Naive thymus-derived CD4-positive, alpha-beta T cell (primary cell): ENCODE results near the gene TAF6. TPM values are rescaled to one million over a fixed set of nuclear protein-coding genes. Genes with fewer than 3 reads are reported as not detected.
A peak's percentile ranks its signal among the peaks of the same experiment; 100 is the strongest.

Experiments used
- ATAC-seq: fragments of 150-1000 bp; cut with Tn5 transposase; 2 replicates; pipeline ENCODE4 v1.10.0; 2021; ENCODE audit warnings: mild to moderate bottlenecking, moderate library complexity
- CTCF ChIA-PET: fragments of 350-600 bp; sonication (Branson Sonifier 250); formaldehyde crosslinking; loops from one replicate; lab custom pipeline; 2021; ENCODE audit warnings: antibody characterized with exemption; lab: Charles Lee
- POLR2A ChIA-PET: fragments of 350-600 bp; sonication (Branson Sonifier 250); formaldehyde crosslinking; loops from one replicate; lab custom pipeline; 2021; ENCODE audit warnings: antibody characterized with exemption, inconsistent platforms; lab: Charles Lee
- DNase-seq, 9 donors: peaks; one replicate each; pipeline versions ENCODE4 v3.0.0 to v3.0.0-alpha.2; 2020 to 2022; ENCODE audit warnings: mixed read lengths in 1 of 9
- H3K27ac ChIP-seq: one replicate; pipeline ENCODE4 v1.7.0; 2013; ENCODE audit warnings: mild to moderate bottlenecking, low read depth, low read length, moderate library complexity
- H3K27me3 ChIP-seq, 2 donors: one replicate each; pipeline ENCODE4 v1.7.0; 2013; ENCODE audit warnings: low read length in 2 of 2, mild to moderate bottlenecking in 2 of 2, moderate library complexity in 2 of 2; ENCODE audit not compliant: control insufficient read depth in 2 of 2, insufficient read depth in 2 of 2
- H3K36me3 ChIP-seq, 3 experiments: 1 replicate in 2 of 3; 2 replicates in 1 of 3; pipeline ENCODE4 v1.7.0; 2013; ENCODE audit warnings: low read length in 3 of 3, mild to moderate bottlenecking in 3 of 3, moderate library complexity in 1 of 3; ENCODE audit not compliant: insufficient read depth in 3 of 3, control insufficient read depth in 2 of 3
- H3K4me1 ChIP-seq, 2 donors: one replicate each; pipeline ENCODE4 v1.7.0; 2013; ENCODE audit warnings: low read length in 2 of 2, mild to moderate bottlenecking in 2 of 2, moderate library complexity in 1 of 2; ENCODE audit not compliant: control insufficient read depth in 2 of 2, insufficient read depth in 2 of 2
- H3K4me3 ChIP-seq: 2 replicates; pipeline ENCODE4 v1.7.0; 2013; ENCODE audit warnings: mild to moderate bottlenecking, low read length
- H3K9me3 ChIP-seq, 3 experiments: 1 replicate in 2 of 3; 2 replicates in 1 of 3; pipeline ENCODE4 v1.7.0; 2013; ENCODE audit warnings: low read length in 3 of 3; ENCODE audit not compliant: control insufficient read depth in 2 of 3
- H3K27ac Mint-ChIP-seq, 9 donors: one replicate each; pipeline ENCODE4 v1.8.0; 2020 to 2022; ENCODE audit warnings: mixed read lengths in 9 of 9, mild to moderate bottlenecking in 8 of 9, moderate library complexity in 5 of 9, inconsistent platforms in 2 of 9
- H3K27me3 Mint-ChIP-seq, 5 donors: one replicate each; pipeline ENCODE4 v1.8.0; 2021 to 2022; ENCODE audit warnings: mixed read lengths in 5 of 5, mild to moderate bottlenecking in 1 of 5
- H3K36me3 Mint-ChIP-seq, 5 donors: one replicate each; pipeline ENCODE4 v1.8.0; 2020 to 2022; ENCODE audit warnings: mixed read lengths in 5 of 5, mild to moderate bottlenecking in 3 of 5, inconsistent platforms in 1 of 5
- H3K4me1 Mint-ChIP-seq, 7 donors: one replicate each; pipeline ENCODE4 v1.8.0; 2020 to 2022; ENCODE audit warnings: mixed read lengths in 7 of 7, mild to moderate bottlenecking in 3 of 7, inconsistent platforms in 1 of 7
- H3K4me3 Mint-ChIP-seq, 10 donors: one replicate each; pipeline ENCODE4 v1.8.0; 2020 to 2022; ENCODE audit warnings: mild to moderate bottlenecking in 10 of 10, mixed read lengths in 10 of 10, moderate library complexity in 6 of 10, inconsistent platforms in 2 of 10
- H3K9me3 Mint-ChIP-seq, 11 donors: one replicate each; pipeline ENCODE4 v1.8.0; 2020 to 2022; ENCODE audit warnings: mixed read lengths in 11 of 11, mild to moderate bottlenecking in 4 of 11, inconsistent platforms in 1 of 11, moderate library complexity in 1 of 11
- intact Hi-C, 2 donors: fragments of 100-400 bp; cut with micrococcal nuclease; formaldehyde crosslinking; loops; one replicate each; pipeline ENCODE4 v1.15.1; 2023
- polyA plus RNA-seq, 2 donors: library from polyadenylated mRNA; unstranded; fragments of 300-500 nt; fragmentation: Illumina TruSeq; gene quantifications; one replicate each; pipeline ENCODE4 v1.2.3, GENCODE V29; 2021
- total RNA-seq, 6 experiments: library from RNA in 5 of 6; stranded (reverse) in 5 of 6; gene quantifications; 1 replicate in 5 of 6; 2 replicates in 1 of 6; pipeline ENCODE4 v1.2.3 and lab custom pipeline; 2021 to 2026

The TAF6 gene
- 10 to 100 TPM; 39.5 to 68.1 (median 55.0) TPM for total RNA-seq
- polyA plus RNA-seq = 10 to 100 TPM; 30.8 to 45.0 TPM
- 46.8 reads per million, percentile 70 among the genes with 10 or more reads in this experiment for total RNA-seq (lab: John Stamatoyannopoulos, UW)

GRCh38 chr7:100119072-100119969 is at the start of gene TAF6, which contains the start of gene CNPY4:
TAF6 (minus strand) TSS chr7:100119358; CDS start chr7:100114209, 5,149 bp downstream.
CNPY4 (plus strand) TSS chr7:100119634; CDS start chr7:100119745, 111 bp downstream.
- Mint-ChIP-seq H3K9me3 (peaks cover 0 to 3% (median 0%) of the 10 kb centered on the region in 11 donors), H3K27me3 (no peaks in the 10 kb centered on the region), H3K36me3 (peaks cover 0 to 7% (median 4%) of the 10 kb centered on the region in 5 donors), H3K4me3 (peak within 1 kb of the TSS; percentile 90 to 100 (median 98)), H3K27ac (peak within 1 kb of the TSS; percentile 97 to 99 (median 98)), H3K4me1 (peaks cover 18 to 36% (median 30%) of the 10 kb centered on the region in 7 donors)
- ATAC-seq (peak; percentile 88), DNase-seq (peak; percentile 88 to 97 (median 95))
- no peaks in the 10 kb centered on the region for H3K9me3 ChIP-seq
- H3K4me3 ChIP-seq = peak within 1 kb of the TSS; percentile 100
- H3K4me1 ChIP-seq = peaks cover 12 to 19% of the 10 kb centered on the region in 2 donors
- H3K36me3 ChIP-seq = peaks cover 0 to 21% (median 0%) of the 10 kb centered on the region in 3 experiments
- ChIA-PET CTCF (interaction anchor here (0.6 to 0.7 kb wide), 2 partner anchors 31 to 742 kb away, joined by 3 to 4 read pairs; no protein-coding TSS in a partner anchor), POLR2A (interaction anchor here (0.6 to 7.6 kb wide), 18 partner anchors 9 to 557 kb away, joined by 3 to 107 read pairs (median 7); partner anchors contain the start of genes AP4M1, COPS6, GAL3ST4 and LAMTOR4)
- no peaks in the 10 kb centered on the region for H3K27me3 ChIP-seq
- intact Hi-C loops = loop anchor here (1.0 to 2.0 kb wide), 8 partner anchors 8 to 554 kb away; partner anchors contain the start of genes AP4M1 (in 2 of the 2), MCM7 (in 2 of the 2), ZCWPW1 (in 2 of the 2) and GNB2 (in 1 of the 2)
- peak within 1 kb of the TSS; percentile 88 for H3K27ac ChIP-seq

- Mint-ChIP-seq H3K9me3 (no peaks in the 10 kb centered on the region), H3K4me3 (peak overlapping the region; percentile 86 to 95 (median 92)), H3K27ac (peak overlapping the region; percentile 81 to 99 (median 96)), H3K4me1 (peaks cover 49 to 87% (median 77%) of the 10 kb centered on the region in 7 donors), H3K36me3 (peaks cover 0 to 4% (median 0%) of the 10 kb centered on the region in 5 donors), H3K27me3 (peaks cover 0 to 27% (median 5%) of the 10 kb centered on the region in 5 donors)
- ATAC-seq (no peak), DNase-seq (peak in 2 of 9 donors; percentile 32 to 36)
- peak overlapping the region; percentile 69 for H3K4me3 ChIP-seq
- H3K36me3 ChIP-seq = no peaks in the 10 kb centered on the region
- peak overlapping the region; percentile 81 for H3K27ac ChIP-seq
- intact Hi-C loops = loop anchor here (1.0 to 5.0 kb wide), 6 partner anchors 9 to 67 kb away; partner anchors contain the start of genes LAMTOR4 (in 2 of the 2), AP4M1 (in 1 of the 2), GPC2 (in 1 of the 2) and MCM7 (in 1 of the 2)
- peaks cover 28 to 78% of the 10 kb centered on the region in 2 donors for H3K4me1 ChIP-seq
- POLR2A ChIA-PET = interaction anchor here (0.9 to 23.1 kb wide), 11 partner anchors 13 to 53 kb away, joined by 3 to 383 read pairs (median 7); partner anchors contain the start of genes GPC2, LAMTOR4, MBLAC1 and PVRIG
- no peaks in the 10 kb centered on the region for H3K27me3 ChIP-seq
- CTCF ChIA-PET = interaction anchor here (0.6 to 2.9 kb wide), 10 partner anchors 10 to 53 kb away, joined by 3 to 16 read pairs (median 4); partner anchors contain the start of gene TRAPPC14
- H3K9me3 ChIP-seq = no peaks in the 10 kb centered on the region
Measured at GRCh38 chr7:100167912-100168323, 48.8 kb upstream of the TAF6 start.

- peak overlapping the region; percentile 87 to 99 (median 96) for H3K27ac Mint-ChIP-seq
- intact Hi-C loops = loop anchor here (1.0 to 5.0 kb wide), 3 partner anchors 9 to 35 kb away; partner anchors contain the start of gene TRAPPC14 (in 2 of the 2)
- peak overlapping the region; percentile 81 for H3K27ac ChIP-seq
- H3K4me3 ChIP-seq = peak overlapping the region; percentile 69
- H3K4me3 Mint-ChIP-seq = peak overlapping the region; percentile 86 to 95 (median 92)
- no peak for DNase-seq
- no peaks in the 10 kb centered on the region for H3K36me3 ChIP-seq
- H3K27me3 Mint-ChIP-seq = peaks cover 0 to 27% (median 5%) of the 10 kb centered on the region in 5 donors
- H3K36me3 Mint-ChIP-seq = peaks cover 0 to 4% (median 0%) of the 10 kb centered on the region in 5 donors
- H3K27me3 ChIP-seq = no peaks in the 10 kb centered on the region
- H3K9me3 ChIP-seq = no peaks in the 10 kb centered on the region
- ChIA-PET CTCF (interaction anchor here (0.6 to 4.2 kb wide), 15 partner anchors 9 to 485 kb away, joined by 3 to 18 read pairs (median 5); partner anchors contain the start of genes GPC2, STAG3 and TRAPPC14), POLR2A (interaction anchor here (0.9 to 23.1 kb wide), 15 partner anchors 13 to 53 kb away, joined by 3 to 383 read pairs (median 5); partner anchors contain the start of genes GPC2, LAMTOR4, MBLAC1 and PVRIG)
- peaks cover 54 to 93% (median 82%) of the 10 kb centered on the region in 7 donors for H3K4me1 Mint-ChIP-seq
- peaks cover 30 to 82% of the 10 kb centered on the region in 2 donors for H3K4me1 ChIP-seq
- ATAC-seq = no peak
- no peaks in the 10 kb centered on the region for H3K9me3 Mint-ChIP-seq
Measured at GRCh38 chr7:100166970-100167911, 48.1 kb upstream of the TAF6 start.

GRCh38 chr7:100166317-100166940 is 47.3 kb upstream of the TAF6 start:
- H3K36me3 Mint-ChIP-seq = peaks cover 0 to 3% (median 0%) of the 10 kb centered on the region in 5 donors
- peak overlapping the region; percentile 87 to 99 (median 96) for H3K27ac Mint-ChIP-seq
- H3K9me3 ChIP-seq = no peaks in the 10 kb centered on the region
- peaks cover 30 to 78% of the 10 kb centered on the region in 2 donors for H3K4me1 ChIP-seq
- ChIA-PET POLR2A (interaction anchor here (0.8 to 23.1 kb wide), 15 partner anchors 14 to 54 kb away, joined by 3 to 383 read pairs (median 5); partner anchors contain the start of genes GPC2, LAMTOR4, PVRIG and STAG3), CTCF (interaction anchor here (0.9 to 4.2 kb wide), 10 partner anchors 9 to 51 kb away, joined by 3 to 18 read pairs (median 5); partner anchors contain the start of genes GPC2, STAG3 and TRAPPC14)
- no peaks in the 10 kb centered on the region for H3K36me3 ChIP-seq
- no peaks in the 10 kb centered on the region for H3K9me3 Mint-ChIP-seq
- H3K27ac ChIP-seq = peak overlapping the region; percentile 81
- DNase-seq (peak in 7 of 9 donors; percentile 56 to 71 (median 61)), ATAC-seq (peak; percentile 75)
- peak overlapping the region; percentile 86 to 95 (median 92) for H3K4me3 Mint-ChIP-seq
- H3K27me3 ChIP-seq = no peaks in the 10 kb centered on the region
- intact Hi-C loops = loop anchor here (1.0 to 5.0 kb wide), 3 partner anchors 8 to 34 kb away; partner anchors contain the start of gene TRAPPC14 (in 2 of the 2)
- H3K27me3 Mint-ChIP-seq = peaks cover 0 to 27% (median 5%) of the 10 kb centered on the region in 5 donors
- peak overlapping the region; percentile 69 for H3K4me3 ChIP-seq
- peaks cover 54 to 94% (median 83%) of the 10 kb centered on the region in 7 donors for H3K4me1 Mint-ChIP-seq
